ENCODE measurements around the gene MBD5.

DNA sequence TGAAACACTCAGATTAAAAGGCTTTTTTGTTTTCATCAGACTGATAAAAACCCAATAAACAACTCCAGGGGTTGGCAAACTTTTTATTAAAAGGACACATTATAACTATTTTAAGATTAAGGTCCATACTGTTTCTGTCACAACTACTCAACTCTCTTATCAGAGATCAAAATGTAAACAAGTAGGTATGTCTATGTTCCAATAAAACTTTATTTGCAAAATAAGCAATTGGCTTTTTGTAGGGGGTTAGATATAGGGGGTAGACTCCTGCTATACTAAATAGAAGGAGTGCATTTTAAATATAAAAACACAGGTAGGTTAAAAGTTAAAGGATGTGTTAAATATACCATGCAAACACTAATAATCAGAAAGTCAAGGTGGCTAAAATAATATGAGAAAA lies 174.0 kb downstream of the MBD5 start:
- TF ChIP-seq EHMT2 (IDR thresholded peaks at IDR 0.05; ENCODE audit: low read depth), result no peak
- no peak for TF ChIP-seq HDAC2 (IDR thresholded peaks at IDR 0.05)
- TF ChIP-seq, protein P1, sequence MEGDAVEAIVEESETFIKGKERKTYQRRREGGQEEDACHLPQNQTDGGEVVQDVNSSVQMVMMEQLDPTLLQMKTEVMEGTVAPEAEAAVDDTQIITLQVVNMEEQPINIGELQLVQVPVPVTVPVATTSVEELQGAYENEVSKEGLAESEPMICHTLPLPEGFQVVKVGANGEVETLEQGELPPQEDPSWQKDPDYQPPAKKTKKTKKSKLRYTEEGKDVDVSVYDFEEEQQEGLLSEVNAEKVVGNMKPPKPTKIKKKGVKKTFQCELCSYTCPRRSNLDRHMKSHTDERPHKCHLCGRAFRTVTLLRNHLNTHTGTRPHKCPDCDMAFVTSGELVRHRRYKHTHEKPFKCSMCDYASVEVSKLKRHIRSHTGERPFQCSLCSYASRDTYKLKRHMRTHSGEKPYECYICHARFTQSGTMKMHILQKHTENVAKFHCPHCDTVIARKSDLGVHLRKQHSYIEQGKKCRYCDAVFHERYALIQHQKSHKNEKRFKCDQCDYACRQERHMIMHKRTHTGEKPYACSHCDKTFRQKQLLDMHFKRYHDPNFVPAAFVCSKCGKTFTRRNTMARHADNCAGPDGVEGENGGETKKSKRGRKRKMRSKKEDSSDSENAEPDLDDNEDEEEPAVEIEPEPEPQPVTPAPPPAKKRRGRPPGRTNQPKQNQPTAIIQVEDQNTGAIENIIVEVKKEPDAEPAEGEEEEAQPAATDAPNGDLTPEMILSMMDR (IDR thresholded peaks at IDR 0.05), result no peak
- TF ChIP-seq POLR2A (IDR thresholded peaks at IDR 0.05; ENCODE audit: low read length), result no peak
- no peak for TF ChIP-seq FOSB (CRISPR knock-in tag; IDR thresholded peaks at IDR 0.05)
- TF ChIP-seq EP300 (IDR thresholded peaks at IDR 0.05), result no peak

Measured in A549 (cell line).